Spleen (tissue), 11 donors: ENCODE results near the gene VSTM2L. TPM values are rescaled to one million over a fixed set of nuclear protein-coding genes. Genes with fewer than 3 reads are reported as not detected.

Experiments
- DNase-seq: peaks from one replicate; pipeline ENCODE4 v3.0.0-alpha.2; 2020
- H3K27ac ChIP-seq, 8 donors: fragments of 200-600 bp; sonication (generic) in 7 of 8; 1 replicate in 4 of 8; 2 replicates in 4 of 8; pipeline versions ENCODE4 v1.5.0 to v1.8.0; 2016 to 2021; ENCODE audit warnings: inconsistent platforms in 4 of 8, mild to moderate bottlenecking in 4 of 8, moderate library complexity in 1 of 8
- H3K27me3 ChIP-seq, 7 donors: fragments of 200-600 bp; sonication (generic) in 6 of 7; replicated peaks in 1 of 7; 1 replicate in 4 of 7; 2 replicates in 3 of 7; pipeline versions ENCODE4 v1.5.0 to v1.8.0; 2016 to 2021; ENCODE audit warnings: inconsistent platforms in 3 of 7, mild to moderate bottlenecking in 1 of 7
- H3K36me3 ChIP-seq, 6 donors: fragments of 200-600 bp; sonication (generic) in 5 of 6; 1 replicate in 4 of 6; 2 replicates in 2 of 6; pipeline versions ENCODE4 v1.5.0 to v1.8.0; 2016 to 2021; ENCODE audit warnings: inconsistent platforms in 2 of 6
- H3K4me1 ChIP-seq, 6 donors: fragments of 200-600 bp; sonication (generic) in 5 of 6; 1 replicate in 3 of 6; 2 replicates in 3 of 6; pipeline versions ENCODE4 v1.5.0 to v1.8.0; 2016 to 2021; ENCODE audit warnings: inconsistent platforms in 3 of 6
- H3K4me3 ChIP-seq, 8 donors: fragments of 200-600 bp; sonication (generic) in 7 of 8; 1 replicate in 4 of 8; 2 replicates in 4 of 8; pipeline versions ENCODE4 v1.5.0 to v1.8.0; 2016 to 2021; ENCODE audit warnings: inconsistent platforms in 4 of 8, mild to moderate bottlenecking in 4 of 8, moderate library complexity in 2 of 8
- H3K9me3 ChIP-seq, 8 donors: fragments of 200-600 bp; sonication (generic) in 7 of 8; 1 replicate in 4 of 8; 2 replicates in 4 of 8; pipeline versions ENCODE4 v1.5.0 to v1.8.0; 2016 to 2021; ENCODE audit warnings: inconsistent platforms in 4 of 8
- CTCF ChIP-seq, 11 experiments: fragments of 200-600 bp in 7 of 11; fragments of 450-650 bp in 4 of 11; sonication (generic) in 4 of 11; IDR thresholded peaks in 8 of 11; conservative IDR thresholded peaks in 3 of 11; 1 replicate in 7 of 11; 2 replicates in 4 of 11; pipeline versions ENCODE4 v1.4.0 to v1.8.0; 2016 to 2021; ENCODE audit warnings: antibody characterized with exemption in 11 of 11, inconsistent platforms in 4 of 11, mild to moderate bottlenecking in 1 of 11
- POLR2A ChIP-seq, 3 donors: fragments of 450-650 bp; IDR thresholded peaks; one replicate each; pipeline ENCODE4 v1.5.1; 2017; ENCODE audit warnings: antibody characterized with exemption in 3 of 3, mild to moderate bottlenecking in 1 of 3
- POLR2AphosphoS5 ChIP-seq, 3 donors: sonication (generic); formaldehyde crosslinking; IDR thresholded peaks; one replicate each; pipeline ENCODE4 v1.5.1; 2017; ENCODE audit warnings: antibody characterized with exemption in 3 of 3
- WGBS, 5 donors: extraction: QIAGEN DNeasy Blood & Tissue Kit in 3 of 5; methylation state at CpG; one replicate each; pipeline versions ENCODE4 v1.1.5 to v1.1.7; 2013 to 2018; 5-methylcytosine and 5-hydroxymethylcytosine counted together
- intact Hi-C: fragments of 100-400 bp; cut with DNase I; formaldehyde crosslinking; loops from one replicate; pipeline ENCODE4 v1.15.0; 2023; ENCODE audit warnings: low total_unique reads
- polyA plus RNA-seq, 3 donors: library from polyadenylated mRNA; stranded (reverse); fragments of 200-250 nt; gene quantifications; one replicate each; pipeline ENCODE4 v1.2.1, GENCODE V29; 2013
- total RNA-seq, 7 donors: library from RNA; depleted of rRNA in 3 of 7; stranded (reverse); fragments of >200 nt in 3 of 7; fragmentation: NEBNext Ultra II Directional in 4 of 7; extraction: Animal tissue kit (Norgen Biotek cat#: 25700) in 4 of 7; gene quantifications; one replicate each; pipeline versions ENCODE4 v1.1.0 to v1.2.1, GENCODE V29; 2016 to 2021
- donor health status: healthy with polysubstance abuse.
- donor health status: DM: no; HTN: no; CAD: no; lungs with moderate emphysema.
- donor health status: DM: no; HTN: no; CAD: no.
- donor health status: Bipolar disorder and iron deficiency.
- donor health status: healthy.
- donor health status: DM: no; HTN: no; CAD: no.
- donor health status: DM: yes; HTN: yes; CAD: no.

Gene VSTM2L
- total and polyA plus RNA-seq, 10 donors, result 1.7 to 88.7 (median 24.6) TPM

- Histone ChIP-seq H3K36me3 (no peaks in the 10 kb centered on the region), H3K9me3 (peaks cover 0 to 4% (median 0%) of the 10 kb centered on the region in 8 donors), H3K27ac (no peak overlapping the region), H3K27me3 (no peaks in the 10 kb centered on the region), H3K4me3 (no peak overlapping the region), H3K4me1 (peaks cover 0 to 13% (median 0%) of the 10 kb centered on the region in 6 donors)
- WGBS, 5 donors, result 85 to 97% (median 94%) methylated on average over 6 of the region's 6 CpGs
- intact Hi-C loops, result no loop called here
- TF ChIP-seq POLR2A (IDR thresholded peaks at IDR 0.05), result no peak
- TF ChIP-seq CTCF (IDR thresholded peaks at IDR 0.05 in 8 of 11, conservative IDR thresholded peaks at IDR 0.05 in 3 of 11), result no peak
- TF ChIP-seq POLR2AphosphoS5 (IDR thresholded peaks at IDR 0.05), result no peak
- no peak for DNase-seq
Observed at GRCh38 chr20:37941992-37942391, 39.1 kb downstream of the VSTM2L start.

- no peaks in the 10 kb centered on the region for H3K36me3 ChIP-seq
- H3K9me3 ChIP-seq, result peaks cover 0 to 11% (median 4%) of the 10 kb centered on the region in 8 donors
- no peak overlapping the region for H3K4me3 ChIP-seq
- WGBS, 5 donors, result 81 to 86% (median 85%) methylated on average over 12 of the region's 12 CpGs
- H3K4me1 ChIP-seq, result peaks cover 0 to 13% (median 0%) of the 10 kb centered on the region in 6 donors
- intact Hi-C loops, result no loop called here
- DNase-seq, result no peak
- H3K27ac ChIP-seq, result no peak overlapping the region
- no peaks in the 10 kb centered on the region for H3K27me3 ChIP-seq
- TF ChIP-seq POLR2AphosphoS5 (IDR thresholded peaks at IDR 0.05) (no peak), CTCF (IDR thresholded peaks at IDR 0.05 in 8 of 11, conservative IDR thresholded peaks at IDR 0.05 in 3 of 11) (no peak), POLR2A (IDR thresholded peaks at IDR 0.05) (no peak)
Observed at GRCh38 chr20:37943033-37943432, 40.1 kb downstream of the VSTM2L start.

GRCh38 chr20:37943501-37944455, 40.9 kb downstream of the VSTM2L start:
- WGBS, 5 donors, result 83 to 90% (median 89%) methylated on average over 18 to 47 of the region's 47 CpGs
- TF ChIP-seq POLR2AphosphoS5 (IDR thresholded peaks at IDR 0.05), result no peak
- TF ChIP-seq CTCF (IDR thresholded peaks at IDR 0.05 in 8 of 11, conservative IDR thresholded peaks at IDR 0.05 in 3 of 11), result no peak
- TF ChIP-seq POLR2A (IDR thresholded peaks at IDR 0.05), result no peak
- H3K4me3 ChIP-seq, result no peak overlapping the region
- no peak for DNase-seq
- H3K36me3 ChIP-seq, result no peaks in the 10 kb centered on the region
- no peaks in the 10 kb centered on the region for H3K27me3 ChIP-seq
- peaks cover 0 to 13% (median 0%) of the 10 kb centered on the region in 6 donors for H3K4me1 ChIP-seq
- no peak overlapping the region for H3K27ac ChIP-seq
- intact Hi-C loops, result no loop called here
- peaks cover 0 to 14% (median 8%) of the 10 kb centered on the region in 8 donors for H3K9me3 ChIP-seq

- Histone ChIP-seq H3K9me3 (peaks cover 0 to 14% (median 8%) of the 10 kb centered on the region in 8 donors), H3K27me3 (no peaks in the 10 kb centered on the region), H3K36me3 (no peaks in the 10 kb centered on the region), H3K27ac (no peak overlapping the region), H3K4me1 (peaks cover 0 to 8% (median 0%) of the 10 kb centered on the region in 6 donors), H3K4me3 (no peak overlapping the region)
- no peak for DNase-seq
- 75 to 88% (median 79%) methylated on average over 5 to 11 of the region's 11 CpGs for WGBS, 5 donors
- intact Hi-C loops, result no loop called here
- TF ChIP-seq CTCF (IDR thresholded peaks at IDR 0.05 in 8 of 11, conservative IDR thresholded peaks at IDR 0.05 in 3 of 11) (no peak), POLR2AphosphoS5 (IDR thresholded peaks at IDR 0.05) (no peak), POLR2A (IDR thresholded peaks at IDR 0.05) (no peak)
Observed at GRCh38 chr20:37944456-37944981, 41.6 kb downstream of the VSTM2L start.
